Keratinocyte (primary cell): ENCODE results near the gene MASTL. TPM values are rescaled to one million over a fixed set of nuclear protein-coding genes. Genes with fewer than 3 reads are reported as not detected.

ENCODE experiments used
- DNase-seq: peaks from one replicate; pipeline ENCODE4 v3.0.0-alpha.2; 2011; ENCODE audit warnings: low read depth, missing footprints, low spot score
- FAIRE-seq: peaks from 2 replicates; lab custom pipeline; 2011; peaks lifted over from hg19 to GRCh38; lab: Jason Lieb, UNC
- H2AFZ ChIP-seq: 2 replicates; pipeline ENCODE4 v1.6.0; 2012; ENCODE audit warnings: low read length, control low read depth, inconsistent platforms; ENCODE audit not compliant: control insufficient read depth
- H3K27ac ChIP-seq: 2 replicates; pipeline ENCODE4 v1.5.1; 2011; ENCODE audit warnings: low read length; ENCODE audit not compliant: control insufficient read depth, insufficient read depth
- H3K27me3 ChIP-seq: 3 replicates; pipeline ENCODE4 v1.6.0; 2011; ENCODE audit warnings: low read length; ENCODE audit not compliant: control insufficient read depth, insufficient read depth; ENCODE audit errors: extremely low read depth
- H3K36me3 ChIP-seq, 2 experiments: 2 replicates in 1 of 2; 3 replicates in 1 of 2; pipeline ENCODE4 v1.5.1; 2011; ENCODE audit warnings: low read length in 2 of 2, mild to moderate bottlenecking in 1 of 2; ENCODE audit not compliant: control insufficient read depth in 2 of 2, insufficient read depth in 2 of 2; ENCODE audit errors: extremely low read depth in 1 of 2
- H3K4me1 ChIP-seq: 3 replicates; pipeline ENCODE4 v1.5.1; 2011; ENCODE audit warnings: low read length; ENCODE audit not compliant: control insufficient read depth, insufficient read depth; ENCODE audit errors: extremely low read depth
- H3K4me2 ChIP-seq: 3 replicates; pipeline ENCODE4 v1.6.0; 2011; ENCODE audit warnings: low read depth, low read length; ENCODE audit not compliant: control insufficient read depth, insufficient read depth; ENCODE audit errors: extremely low read depth
- H3K4me3 ChIP-seq, 3 experiments: fragments of 200-600 bp in 1 of 3; sonication (generic) in 1 of 3; 2 replicates in 2 of 3; 3 replicates in 1 of 3; pipeline ENCODE4 v1.5.1; 2011 to 2016; ENCODE audit warnings: low read length in 3 of 3, mild to moderate bottlenecking in 3 of 3, control low read depth in 2 of 3, inconsistent platforms in 1 of 3, low read depth in 1 of 3, mixed read lengths in 1 of 3, mixed run types in 1 of 3, moderate library complexity in 1 of 3; ENCODE audit not compliant: control insufficient read depth in 2 of 3, insufficient read depth in 2 of 3; ENCODE audit errors: extremely low read depth in 1 of 3
- H3K79me2 ChIP-seq: 2 replicates; pipeline ENCODE4 v1.6.0; 2012; ENCODE audit warnings: low read length; ENCODE audit not compliant: control insufficient read depth, insufficient read depth
- H3K9ac ChIP-seq: 3 replicates; pipeline ENCODE4 v1.6.0; 2011; ENCODE audit warnings: low read length; ENCODE audit not compliant: control insufficient read depth, insufficient read depth; ENCODE audit errors: extremely low read depth
- H3K9me1 ChIP-seq: 3 replicates; pipeline ENCODE4 v1.6.0; 2011; ENCODE audit warnings: low read length; ENCODE audit not compliant: control insufficient read depth, insufficient read depth; ENCODE audit errors: extremely low read depth
- H3K9me3 ChIP-seq: 2 replicates; pipeline ENCODE4 v1.5.1; 2012; ENCODE audit warnings: low read depth, low read length; ENCODE audit not compliant: control insufficient read depth
- H4K20me1 ChIP-seq: 3 replicates; pipeline ENCODE4 v1.6.0; 2011; ENCODE audit warnings: low read length; ENCODE audit not compliant: control insufficient read depth, insufficient read depth; ENCODE audit errors: extremely low read depth
- CTCF ChIP-seq, 3 experiments: IDR thresholded peaks in 1 of 3; conservative IDR thresholded peaks in 1 of 3; optimal IDR thresholded peaks in 1 of 3; 2 replicates in 2 of 3; 3 replicates in 1 of 3; pipeline versions ENCODE3 to v1.5.1; 2011; ENCODE audit warnings: low read length in 3 of 3, mild to moderate bottlenecking in 3 of 3, moderate library complexity in 2 of 3, control low read depth in 1 of 3, inconsistent platforms in 1 of 3; ENCODE audit not compliant: insufficient read depth in 2 of 3; ENCODE audit errors: extremely low read depth in 1 of 3
- EZH2 ChIP-seq: IDR thresholded peaks from one replicate; pipeline ENCODE4 v1.6.1; 2012; ENCODE audit warnings: inconsistent platforms, mild to moderate bottlenecking, low read length, moderate library complexity
- dilution Hi-C: fragments of 300-500 bp; cut with MboI; formaldehyde crosslinking; loops from one replicate; pipeline ENCODE4 v1.7.0; 2020; ENCODE audit warnings: low sequenced_read_pairs; ENCODE audit not compliant: extremely low pct_ligation_motif_present
- polyA plus RNA-seq, 5 experiments: library from polyadenylated mRNA; depleted of rRNA in 3 of 5; stranded (reverse) in 3 of 5; stranded (forward) in 1 of 5; unstranded in 1 of 5; fragments of >200 nt; gene quantifications; 1 replicate in 1 of 5; 2 replicates in 3 of 5; 3 replicates in 1 of 5; pipeline versions ENCODE4 v1.2.1 to v1.2.3, GENCODE V29; 2011 to 2012; ENCODE audit warnings: missing spikeins in 2 of 5, low read depth in 1 of 5, low replicate concordance in 1 of 5

The MASTL gene
- polyA plus RNA-seq, 1 donor (not counting 4 experiments of a cell fraction or from before 2014, with no cell fraction given): 13.6 TPM

DNA sequence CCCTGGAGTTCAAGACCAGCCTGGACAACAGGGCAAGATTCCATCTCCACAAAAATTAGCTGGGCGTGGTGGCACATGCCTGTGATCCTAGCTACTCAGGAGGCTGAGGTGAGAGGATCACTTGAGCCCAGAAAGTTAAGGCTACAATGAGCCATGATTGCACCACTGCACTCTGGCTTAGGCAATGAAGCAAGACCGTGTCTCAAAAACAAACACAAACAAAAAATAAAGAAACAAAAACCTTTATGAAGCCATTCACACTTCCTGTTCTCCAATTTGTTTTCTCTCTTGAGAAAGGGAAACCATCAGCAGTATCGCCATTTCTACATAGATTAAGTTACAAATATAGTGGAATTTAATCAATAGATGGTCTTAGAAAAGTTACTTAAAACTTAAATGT is 20.8 kb upstream of the MASTL start:
- Histone ChIP-seq H2AFZ (no peak overlapping the region), H3K27me3 (no peaks in the 10 kb centered on the region), H3K9me1 (no peaks in the 10 kb centered on the region), H3K9me3 (no peaks in the 10 kb centered on the region), H3K79me2 (peaks cover 6% of the 10 kb centered on the region), H3K4me1 (no peaks in the 10 kb centered on the region), H3K9ac (no peak overlapping the region), H3K36me3 (peaks cover 4 to 18% of the 10 kb centered on the region in 2 experiments), H4K20me1 (no peaks in the 10 kb centered on the region), H3K27ac (no peak overlapping the region), H3K4me3 (no peak overlapping the region), H3K4me2 (no peak overlapping the region)
- DNase-seq (no peak), FAIRE-seq (no peak)
- TF ChIP-seq EZH2: no peak
- TF ChIP-seq CTCF (optimal IDR thresholded peaks at IDR 0.05 in 1 of 3, IDR thresholded peaks at IDR 0.05 in 1 of 3, conservative IDR thresholded peaks at IDR 0.05 in 1 of 3; ENCODE audit: extremely low read depth in 1 of 3, insufficient read depth in 2 of 3, low read length in 3 of 3): no peak
- dilution Hi-C loops: no loop called here

GRCh38 chr10:27138277-27138676 is 16.9 kb upstream of the MASTL start:
- FAIRE-seq (no peak), DNase-seq (no peak)
- Histone ChIP-seq H3K4me1 (no peaks in the 10 kb centered on the region), H3K9ac (no peak overlapping the region), H3K4me3 (no peak overlapping the region), H2AFZ (no peak overlapping the region), H3K79me2 (peaks cover 4% of the 10 kb centered on the region), H3K27ac (no peak overlapping the region), H3K27me3 (no peaks in the 10 kb centered on the region), H4K20me1 (no peaks in the 10 kb centered on the region), H3K9me3 (no peaks in the 10 kb centered on the region), H3K4me2 (no peak overlapping the region), H3K36me3 (peaks cover 4 to 18% of the 10 kb centered on the region in 2 experiments), H3K9me1 (no peaks in the 10 kb centered on the region)
- TF ChIP-seq CTCF (optimal IDR thresholded peaks at IDR 0.05 in 1 of 3, IDR thresholded peaks at IDR 0.05 in 1 of 3, conservative IDR thresholded peaks at IDR 0.05 in 1 of 3; ENCODE audit: extremely low read depth in 1 of 3, insufficient read depth in 2 of 3, low read length in 3 of 3): no peak
- no peak for TF ChIP-seq EZH2
- dilution Hi-C loops: no loop called here
